GM18951 (cell line): ENCODE results near the gene SND1.

Experiments
- POLR2A ChIP-seq: IDR thresholded peaks from 4 replicates; pipeline ENCODE4 v1.6.1; 2011; ENCODE audit warnings: mild to moderate bottlenecking; ENCODE audit not compliant: insufficient read length, insufficient read depth; ENCODE audit errors: extremely low read depth
- in situ Hi-C: fragments of 300-500 bp; cut with MboI; formaldehyde crosslinking; loops from one replicate; pipeline ENCODE4 v1.12.0; 2022; ENCODE audit warnings: low sequenced_read_pairs, mixed read lengths, inconsistent platforms; ENCODE audit not compliant: unreplicated experiment

Gene SND1

GRCh38 chr7:127761196-127761595 is 109.2 kb downstream of the SND1 start:
- in situ Hi-C loops = no loop called here
- TF ChIP-seq POLR2A = no peak

DNA sequence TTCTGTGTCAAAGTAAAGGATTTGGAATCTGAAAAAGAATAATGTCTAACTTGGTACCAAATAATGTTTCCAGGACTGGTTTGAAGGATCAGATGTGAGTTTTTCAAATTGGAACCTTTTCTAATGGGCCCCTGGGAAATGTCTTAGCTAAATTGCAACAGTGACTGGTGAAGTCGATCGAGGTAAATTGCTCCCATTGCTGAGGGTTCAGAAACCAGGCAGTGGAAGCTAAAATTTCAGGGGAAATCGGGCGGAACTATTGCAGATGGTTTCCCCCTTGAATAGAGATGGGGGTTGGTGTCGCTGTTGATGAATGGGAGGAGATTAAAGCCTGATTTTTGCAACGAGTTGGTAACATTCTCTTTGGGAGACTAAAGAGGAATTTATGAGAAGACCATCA is 112.7 kb downstream of the SND1 start:
- in situ Hi-C loops = no loop called here
- TF ChIP-seq POLR2A = no peak

DNA sequence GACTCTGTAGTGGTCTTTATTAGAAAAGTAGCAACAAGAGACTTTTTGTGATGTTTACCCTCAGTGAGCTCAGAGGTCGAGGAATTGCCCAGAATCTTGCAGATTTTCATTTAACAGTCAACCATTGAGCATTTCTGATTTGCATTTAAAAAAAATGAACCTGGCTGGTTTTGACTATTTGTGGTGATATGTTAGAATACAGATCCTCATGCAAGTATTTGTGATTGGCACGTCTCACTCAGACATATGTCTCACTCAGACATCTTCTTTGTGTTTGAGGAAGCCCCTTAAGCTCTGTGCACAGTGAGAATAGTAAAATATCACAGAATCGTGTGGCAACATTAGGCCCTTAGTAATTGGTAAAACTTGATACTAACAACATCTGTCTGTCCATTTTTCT is 113.2 kb downstream of the SND1 start:
- in situ Hi-C loops = no loop called here
- no peak for TF ChIP-seq POLR2A

GRCh38 chr7:127766831-127767459 is 115.0 kb downstream of the SND1 start:
- no peak for TF ChIP-seq POLR2A
- in situ Hi-C loops = no loop called here

DNA sequence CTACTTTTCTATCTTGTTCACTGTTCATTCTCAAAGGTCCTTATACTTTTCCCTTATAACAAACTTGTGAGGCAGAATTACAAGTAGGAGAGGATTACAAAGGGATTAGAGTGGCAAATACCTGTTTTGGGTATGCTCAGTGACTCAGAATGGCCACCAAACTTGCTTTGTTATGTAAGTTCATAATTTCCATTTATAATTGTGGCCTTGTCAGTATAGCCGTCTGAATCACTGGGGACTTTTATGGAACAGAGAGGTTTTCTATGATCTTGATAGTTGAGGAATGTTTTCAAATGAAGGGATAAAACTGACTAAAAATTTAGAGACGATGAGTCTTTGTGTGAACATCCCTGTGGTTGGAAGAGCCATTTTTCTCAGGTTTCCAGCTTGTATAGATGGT is 116.2 kb downstream of the SND1 start:
- in situ Hi-C loops = no loop called here
- no peak for TF ChIP-seq POLR2A

DNA sequence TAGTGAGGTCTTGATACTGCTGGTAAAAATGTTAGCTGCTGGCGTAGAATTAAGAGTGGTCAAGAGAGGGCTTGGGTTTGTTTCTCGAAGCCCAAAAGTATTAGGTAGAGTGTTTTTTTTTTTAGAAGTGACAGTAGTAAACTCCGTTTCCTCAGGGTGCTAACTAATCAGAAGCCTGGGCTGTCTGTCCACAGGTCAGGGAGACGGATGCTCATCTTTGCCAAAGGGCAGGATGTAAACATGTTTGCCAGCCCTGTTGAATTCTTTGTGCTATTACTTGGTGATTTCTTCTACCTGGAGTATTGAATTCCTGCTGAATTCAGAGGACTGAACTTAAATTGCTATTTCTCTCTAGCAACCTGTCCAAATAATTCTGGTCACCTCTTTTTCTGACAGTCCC is 117.1 kb downstream of the SND1 start:
- in situ Hi-C loops = no loop called here
- no peak for TF ChIP-seq POLR2A

DNA sequence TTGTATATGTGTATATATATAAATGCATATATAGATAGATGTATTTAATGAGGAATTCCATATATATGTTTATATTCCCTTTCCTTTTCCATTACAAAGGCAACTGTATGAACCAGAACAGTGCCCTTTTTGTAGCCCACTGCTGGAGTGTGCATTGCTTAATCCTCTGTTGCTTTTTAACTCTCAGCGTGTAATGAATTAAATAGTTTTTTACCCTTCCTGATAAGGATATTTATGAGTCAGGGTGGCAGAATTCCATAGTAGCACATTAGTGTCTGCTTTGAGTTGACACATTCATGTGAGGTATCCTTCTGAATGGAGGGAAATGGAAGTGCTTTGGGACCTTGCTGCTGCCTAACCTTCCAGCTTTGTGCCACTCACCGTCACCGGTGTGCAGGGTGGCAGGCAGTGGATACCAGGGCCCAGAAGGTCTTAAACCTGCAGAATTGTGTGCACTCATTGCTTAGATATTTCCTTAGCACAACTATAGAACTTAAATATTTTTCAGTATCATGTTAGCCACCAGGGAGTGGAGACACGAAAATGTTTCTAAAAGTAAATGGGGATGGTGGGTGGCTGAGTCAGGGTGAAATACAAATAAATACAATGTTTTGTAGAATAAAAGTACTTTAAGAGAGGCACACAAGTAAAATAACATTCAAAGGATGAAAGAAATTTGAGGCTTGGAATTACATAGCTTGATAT is 117.9 kb downstream of the SND1 start:
- in situ Hi-C loops = no loop called here
- no peak for TF ChIP-seq POLR2A

DNA sequence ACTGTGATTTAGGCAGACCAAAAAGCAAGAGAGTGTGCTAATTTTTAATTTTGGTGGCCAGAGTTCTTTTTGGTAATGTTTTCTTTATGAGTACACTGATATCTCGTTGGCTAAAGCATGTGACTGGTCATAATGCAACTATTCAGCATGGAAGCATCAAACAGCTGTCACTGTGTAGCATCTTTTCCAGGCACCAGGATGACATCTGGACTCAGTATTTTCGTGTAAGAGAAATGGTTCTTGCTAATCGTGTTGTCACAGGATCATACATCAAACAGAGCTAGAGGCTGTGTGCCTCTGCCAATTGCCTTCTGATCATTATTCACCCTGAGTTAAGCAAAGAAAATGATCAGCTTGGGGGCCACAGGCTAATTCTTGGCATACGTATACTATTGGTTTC is 118.9 kb downstream of the SND1 start:
- in situ Hi-C loops = no loop called here
- no peak for TF ChIP-seq POLR2A

- in situ Hi-C loops = no loop called here
- no peak for TF ChIP-seq POLR2A
Observed at GRCh38 chr7:127771707-127772106, 119.7 kb downstream of the SND1 start.

- no peak for TF ChIP-seq POLR2A
- in situ Hi-C loops = no loop called here
Observed at GRCh38 chr7:127776776-127777386, 124.9 kb downstream of the SND1 start.

GRCh38 chr7:127780489-127780888 is 128.5 kb downstream of the SND1 start:
- TF ChIP-seq POLR2A = no peak
- in situ Hi-C loops = no loop called here

DNA sequence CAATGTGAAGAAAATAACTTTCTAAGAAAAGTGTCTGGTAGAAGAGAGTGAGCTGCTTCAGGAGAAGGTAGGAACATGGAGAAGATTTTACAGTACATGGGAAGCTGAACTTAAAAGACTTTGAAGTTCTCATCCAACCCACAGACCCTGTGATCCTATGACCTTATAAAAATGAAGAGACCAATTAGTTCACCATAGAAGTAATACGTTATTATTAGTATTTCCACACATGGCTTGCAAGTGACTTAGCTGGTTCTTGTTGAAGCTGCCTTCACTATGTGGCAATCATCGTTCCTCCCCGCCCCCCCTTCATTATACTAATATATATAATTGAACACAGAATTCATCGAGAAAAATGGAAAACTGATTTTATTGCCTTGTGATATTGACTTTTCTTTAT is 129.1 kb downstream of the SND1 start:
- in situ Hi-C loops = no loop called here
- TF ChIP-seq POLR2A = no peak

- TF ChIP-seq POLR2A = no peak
- in situ Hi-C loops = no loop called here
Observed at GRCh38 chr7:127782075-127782474, 130.1 kb downstream of the SND1 start.
